Measurements from ENCODE around the gene RPS15.
A peak's percentile ranks its signal among the peaks of the same experiment; 100 is the strongest.

Gene RPS15

GRCh38 chr19:1438035-1438932 is at the start of gene RPS15:
RPS15 (plus strand) TSS chr19:1438396; CDS start chr19:1438426, 30 bp downstream.
- DNase-seq (ENCODE audit: low read depth, low spot score), result peak; percentile 89

- DNase-seq (ENCODE audit: low read depth, low spot score), result no peak
These were observed 49.6 kb upstream of the RPS15 start for GRCh38 chr19:1388637-1389026.

GRCh38 chr19:1389033-1389940 is 48.9 kb upstream of the RPS15 start:
- DNase-seq (ENCODE audit: low read depth, low spot score), result no peak

- DNase-seq (ENCODE audit: low read depth, low spot score), result no peak
These were observed 47.2 kb upstream of the RPS15 start for GRCh38 chr19:1390890-1391423.

- no peak for DNase-seq (ENCODE audit: low read depth, low spot score)
These were observed 45.8 kb upstream of the RPS15 start for GRCh38 chr19:1392407-1392806.

DNA sequence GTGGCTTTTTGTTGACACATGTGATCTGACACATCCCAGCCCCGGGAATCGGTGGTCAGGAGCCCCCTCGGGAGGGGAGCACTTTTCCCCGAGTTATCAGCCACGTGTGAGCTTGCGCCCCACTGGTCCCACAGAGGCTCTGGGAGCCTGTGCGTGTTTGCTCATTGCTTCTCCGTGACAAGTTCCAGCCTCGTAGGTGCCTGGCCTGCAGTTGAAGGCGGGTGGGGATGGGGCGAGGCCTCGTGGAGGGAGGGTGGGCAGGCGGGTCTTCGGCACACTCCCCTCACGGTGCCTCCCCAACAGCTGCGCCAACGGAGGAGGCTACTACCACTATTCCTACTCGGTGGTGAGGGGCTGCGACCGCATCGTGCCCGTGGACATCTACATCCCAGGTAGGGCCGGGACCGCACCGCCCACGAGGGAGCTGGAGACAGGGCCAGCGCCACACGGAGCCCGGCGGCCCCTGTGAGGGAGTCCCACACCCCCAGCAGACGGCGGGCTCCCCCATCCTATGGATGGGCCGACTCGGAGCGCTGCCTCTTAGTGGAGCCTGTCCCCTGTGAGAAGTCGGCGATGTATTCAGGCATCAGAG is 45.2 kb upstream of the RPS15 start:
- DNase-seq (ENCODE audit: low read depth, low spot score), result no peak

DNA sequence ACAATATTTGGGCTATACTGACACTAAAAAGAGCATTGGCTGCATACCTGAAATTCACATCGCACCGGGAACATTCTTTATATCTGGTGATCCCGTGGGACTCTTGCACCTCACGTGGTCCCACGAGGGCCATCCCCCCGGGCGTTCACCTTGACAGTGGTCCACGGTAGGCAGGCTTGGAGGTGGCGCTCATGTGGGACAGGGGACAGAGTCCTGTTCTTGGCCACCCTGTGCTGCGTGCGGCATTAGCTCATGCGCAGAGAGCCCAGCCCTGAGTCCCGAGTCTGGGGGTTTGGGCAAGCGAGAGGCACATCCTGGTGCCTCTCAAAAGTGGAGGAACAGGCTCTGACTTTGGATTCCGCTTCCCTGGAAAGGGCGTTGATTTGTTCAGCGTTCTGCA is 44.4 kb upstream of the RPS15 start:
- no peak for DNase-seq (ENCODE audit: low read depth, low spot score)

GRCh38 chr19:1394252-1395193 is 43.7 kb upstream of the RPS15 start:
- DNase-seq (ENCODE audit: low read depth, low spot score), result no peak

DNA sequence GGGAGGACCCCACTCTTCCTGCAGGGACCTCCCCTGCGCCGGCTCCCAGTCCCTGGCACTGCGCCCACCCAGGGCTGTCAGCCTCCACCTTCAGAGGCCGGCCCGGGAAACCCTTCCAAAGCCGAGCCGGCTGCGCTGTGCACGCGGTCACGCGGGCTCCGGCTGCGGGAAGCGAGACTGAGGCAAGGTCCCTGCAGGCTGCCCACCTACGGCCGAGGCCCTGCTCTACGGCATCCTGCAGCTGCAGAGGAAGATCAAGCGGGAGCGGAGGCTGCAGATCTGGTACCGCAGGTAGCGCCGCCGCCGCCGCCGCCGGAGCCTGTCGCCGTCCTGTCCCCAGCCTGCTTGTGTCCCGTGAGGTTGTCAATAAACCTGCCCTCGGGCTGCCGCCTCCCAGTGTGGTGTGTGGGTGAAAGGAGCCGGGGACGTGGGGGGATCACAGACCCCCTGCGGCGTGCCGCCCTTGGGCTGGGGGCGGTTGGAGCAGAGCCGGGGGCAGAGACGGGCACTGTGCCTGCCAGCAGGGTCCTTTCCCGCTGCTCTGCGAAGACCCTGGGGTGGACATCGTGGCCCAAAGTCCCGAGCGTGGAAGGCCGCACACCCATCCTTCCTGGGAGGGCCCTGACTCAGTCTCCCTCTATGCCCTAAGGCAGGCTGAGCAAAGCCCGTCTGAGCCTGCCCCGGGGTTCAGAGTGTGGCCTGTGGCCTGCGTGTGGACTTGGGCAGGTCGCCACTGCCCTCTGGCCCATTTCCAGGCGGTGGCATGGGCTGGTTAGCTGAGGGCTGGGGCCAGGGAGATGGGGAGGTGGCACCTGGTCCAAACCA is 42.8 kb upstream of the RPS15 start:
- DNase-seq (ENCODE audit: low read depth, low spot score), result no peak

GRCh38 chr19:1396019-1396767 is 42.0 kb upstream of the RPS15 start:
- no peak for DNase-seq (ENCODE audit: low read depth, low spot score)

DNA sequence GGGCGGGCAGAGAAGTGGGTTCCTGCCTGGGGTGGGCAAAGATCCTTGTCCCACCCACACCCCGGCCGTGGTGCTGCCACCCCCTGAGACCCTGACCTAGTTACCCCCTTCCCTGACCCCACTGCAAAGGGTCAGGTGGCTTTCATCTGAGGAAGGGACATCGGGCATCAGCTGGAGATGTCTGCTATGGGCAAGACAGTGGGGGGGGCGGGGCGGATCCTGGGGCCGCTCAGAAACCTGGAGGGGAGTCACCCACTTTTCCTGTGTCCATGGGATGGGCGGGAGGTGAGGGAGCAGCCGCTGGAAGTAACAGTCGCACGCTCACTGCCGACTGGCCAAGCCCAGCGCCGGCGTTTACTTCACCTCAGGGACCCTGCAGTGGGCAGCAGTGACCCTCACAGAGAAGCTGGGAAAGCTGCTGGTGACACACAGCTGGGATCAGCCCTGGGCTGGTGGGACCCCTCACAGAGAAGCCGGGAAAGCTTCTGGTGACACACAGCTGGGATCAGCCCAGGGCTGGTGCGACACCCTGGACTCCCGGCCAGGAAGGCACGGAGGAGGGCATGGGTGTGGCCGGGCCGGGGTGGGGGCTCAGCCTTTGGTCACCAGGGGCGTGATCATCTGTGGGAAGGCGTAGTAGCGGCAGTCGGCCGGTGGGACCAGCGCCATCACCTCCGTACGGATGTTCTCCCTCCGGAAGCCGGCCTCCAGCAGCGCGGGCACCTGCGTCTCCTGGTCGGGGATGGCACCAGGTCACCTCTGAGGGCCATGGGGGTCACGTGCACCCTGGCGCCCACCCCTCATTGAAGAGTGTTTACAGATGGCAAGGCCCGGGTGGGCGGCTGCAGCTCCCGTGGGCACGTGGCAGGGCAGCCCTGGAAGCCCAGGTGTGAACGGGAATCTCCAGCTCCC is 41.2 kb upstream of the RPS15 start:
- no peak for DNase-seq (ENCODE audit: low read depth, low spot score)

GRCh38 chr19:1397838-1398237 is 40.4 kb upstream of the RPS15 start:
- DNase-seq (ENCODE audit: low read depth, low spot score), result no peak

DNA sequence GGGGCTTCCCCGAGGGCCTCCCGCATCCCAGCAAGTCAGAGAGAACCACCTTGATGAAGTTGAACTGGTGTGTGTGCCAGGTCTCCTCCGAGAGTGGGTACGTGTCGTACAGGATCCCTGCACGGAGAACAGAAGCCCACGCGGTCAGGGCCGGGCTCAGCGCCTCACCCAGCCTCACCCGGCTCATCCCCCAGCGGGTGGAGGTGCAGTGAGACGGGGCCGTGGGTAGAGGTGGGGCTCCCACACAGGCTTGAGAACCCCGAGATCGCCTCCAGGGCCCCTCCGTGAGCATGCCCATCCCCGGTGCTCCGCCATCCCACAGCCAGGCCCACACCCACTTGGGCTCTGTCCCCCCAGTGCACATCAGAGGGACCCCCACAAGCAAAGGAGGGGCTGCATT is 39.1 kb upstream of the RPS15 start:
- no peak for DNase-seq (ENCODE audit: low read depth, low spot score)

GRCh38 chr19:1399745-1400144 is 38.5 kb upstream of the RPS15 start:
- no peak for DNase-seq (ENCODE audit: low read depth, low spot score)

- no peak for DNase-seq (ENCODE audit: low read depth, low spot score)
These were observed 37.7 kb upstream of the RPS15 start for GRCh38 chr19:1400281-1401137.

- no peak for DNase-seq (ENCODE audit: low read depth, low spot score)
These were observed 36.9 kb upstream of the RPS15 start, which contains the start of gene GAMT for GRCh38 chr19:1401138-1401888. GAMT (minus strand) TSS chr19:1401542; CDS start chr19:1401476, 66 bp downstream.

Measured in smooth muscle cell of the brain vasculature (primary cell).